HG03039 (cell line): ENCODE results near the gene CAPN15.

ENCODE experiments used
- ATAC-seq: cut with Tn5 transposase; IDR thresholded peaks from one replicate; pipeline ENCODE4 v1.9.1; 2021; ENCODE audit warnings: mild to moderate bottlenecking, moderate library complexity; ENCODE audit not compliant: unreplicated experiment

Gene CAPN15

GRCh38 chr16:524274-525040, 3.1 kb upstream of the CAPN15 start:
- ATAC-seq: no peak

- no peak for ATAC-seq
Measured at GRCh38 chr16:525123-525519, 2.4 kb upstream of the CAPN15 start.

GRCh38 chr16:525520-526180, 1.9 kb upstream of the CAPN15 start:
- ATAC-seq: no peak

- no peak for ATAC-seq
Measured at GRCh38 chr16:526181-527014, 1.1 kb upstream of the CAPN15 start.

GRCh38 chr16:528111-529011, 849 bp downstream of the CAPN15 start:
- peak; percentile 11 for ATAC-seq

- no peak for ATAC-seq
Measured at GRCh38 chr16:529012-529575, 1.6 kb downstream of the CAPN15 start.

- ATAC-seq: no peak
Measured at GRCh38 chr16:530111-530817, 2.8 kb downstream of the CAPN15 start.

GRCh38 chr16:531494-532125, 4.1 kb downstream of the CAPN15 start:
- no peak for ATAC-seq

GRCh38 chr16:533391-534123, 6.0 kb downstream of the CAPN15 start:
- ATAC-seq: no peak

- no peak for ATAC-seq
Measured at GRCh38 chr16:534135-534534, 6.6 kb downstream of the CAPN15 start.

GRCh38 chr16:534856-535445, 7.4 kb downstream of the CAPN15 start:
- ATAC-seq: no peak

- no peak for ATAC-seq
Measured at GRCh38 chr16:535446-536405, 8.2 kb downstream of the CAPN15 start.

- no peak for ATAC-seq
Measured at GRCh38 chr16:536746-537145, 9.2 kb downstream of the CAPN15 start.

GRCh38 chr16:537415-538335, 10.2 kb downstream of the CAPN15 start:
- ATAC-seq: no peak

GRCh38 chr16:539901-540530, 12.5 kb downstream of the CAPN15 start:
- no peak for ATAC-seq
